Transverse colon (tissue), 4 donors: Measurements from ENCODE around the gene CTSD. TPM values are rescaled to one million over a fixed set of nuclear protein-coding genes. Genes with fewer than 3 reads are reported as not detected.

Source experiments
- DNase-seq: peaks from one replicate; pipeline ENCODE4 v3.0.0-alpha.2; 2019
- H3K27ac ChIP-seq, 4 donors: fragments of 200-600 bp; sonication (generic); 2 replicates each; pipeline ENCODE4 v1.5.1; 2016 to 2018; ENCODE audit warnings: inconsistent platforms in 4 of 4
- H3K27me3 ChIP-seq: fragments of 200-600 bp; sonication (generic); 2 replicates; pipeline ENCODE4 v1.5.1; 2017; ENCODE audit warnings: inconsistent platforms
- H3K36me3 ChIP-seq, 4 donors: fragments of 200-600 bp; sonication (generic); 2 replicates each; pipeline ENCODE4 v1.5.1; 2017 to 2019; ENCODE audit warnings: inconsistent platforms in 4 of 4
- H3K4me1 ChIP-seq, 4 donors: fragments of 200-600 bp; sonication (generic); 2 replicates each; pipeline ENCODE4 v1.5.1; 2017 to 2020; ENCODE audit warnings: inconsistent platforms in 4 of 4
- H3K4me3 ChIP-seq, 4 donors: fragments of 200-600 bp; sonication (generic); 1 replicate in 1 of 4; 2 replicates in 3 of 4; pipeline versions ENCODE4 v1.5.1 to v1.6.1; 2017 to 2019; ENCODE audit warnings: inconsistent platforms in 4 of 4
- H3K9me3 ChIP-seq, 2 donors: fragments of 200-600 bp; sonication (generic); 2 replicates each; pipeline ENCODE4 v1.5.1; 2017 to 2019; ENCODE audit warnings: inconsistent platforms in 2 of 2
- EP300 ChIP-seq: sonication (generic); formaldehyde crosslinking; IDR thresholded peaks from one replicate; pipeline ENCODE4 v1.6.1; 2017; ENCODE audit warnings: antibody characterized with exemption, low read depth
- POLR2A ChIP-seq: fragments of 450-650 bp; IDR thresholded peaks from one replicate; pipeline ENCODE4 v1.6.1; 2016; ENCODE audit warnings: antibody characterized with exemption, mild to moderate bottlenecking, moderate library complexity
- POLR2AphosphoS5 ChIP-seq, 3 donors: sonication (generic); formaldehyde crosslinking; IDR thresholded peaks; one replicate each; pipeline ENCODE4 v1.6.1; 2016; ENCODE audit warnings: antibody characterized with exemption in 3 of 3
- WGBS, 2 donors: methylation state at CpG; one replicate each; pipeline ENCODE4 v1.1.5; 2018; ENCODE audit warnings: low coverage in 1 of 2; 5-methylcytosine and 5-hydroxymethylcytosine counted together
- in situ Hi-C, 4 donors: fragments of 200-750 bp; cut with MboI; loops; one replicate each; pipeline versions ENCODE4 v1.15.0 to v1.15.1; 2017; ENCODE audit warnings: low sequenced_read_pairs in 3 of 4, low pct_ligation_motif_present in 1 of 4, low pct_unique_long_range_greater_than_20kb in 1 of 4
- intact Hi-C: fragments of 100-400 bp; cut with DNase I; formaldehyde crosslinking; loops from one replicate; pipeline ENCODE4 v1.15.1; 2023; ENCODE audit warnings: low total_unique reads
- total RNA-seq, 4 donors: library from RNA; depleted of rRNA; stranded (reverse); fragments of >200 nt; gene quantifications; one replicate each; pipeline ENCODE4 v1.1.0, GENCODE V29; 2016
- TF ChIP-seq, protein P1 (sequence below), 5 experiments: fragments of 200-600 bp in 3 of 5; fragments of 450-650 bp in 2 of 5; sonication (generic) in 3 of 5; IDR thresholded peaks; 1 replicate in 2 of 5; 2 replicates in 3 of 5; pipeline ENCODE4 v1.5.1; 2016 to 2017; ENCODE audit warnings: antibody characterized with exemption in 5 of 5, inconsistent platforms in 3 of 5, mild to moderate bottlenecking in 2 of 5, moderate library complexity in 1 of 5

Gene CTSD
- total RNA-seq, 4 donors from 2014 or later, result 548 to 1,794 (median 1,176) TPM

DNA sequence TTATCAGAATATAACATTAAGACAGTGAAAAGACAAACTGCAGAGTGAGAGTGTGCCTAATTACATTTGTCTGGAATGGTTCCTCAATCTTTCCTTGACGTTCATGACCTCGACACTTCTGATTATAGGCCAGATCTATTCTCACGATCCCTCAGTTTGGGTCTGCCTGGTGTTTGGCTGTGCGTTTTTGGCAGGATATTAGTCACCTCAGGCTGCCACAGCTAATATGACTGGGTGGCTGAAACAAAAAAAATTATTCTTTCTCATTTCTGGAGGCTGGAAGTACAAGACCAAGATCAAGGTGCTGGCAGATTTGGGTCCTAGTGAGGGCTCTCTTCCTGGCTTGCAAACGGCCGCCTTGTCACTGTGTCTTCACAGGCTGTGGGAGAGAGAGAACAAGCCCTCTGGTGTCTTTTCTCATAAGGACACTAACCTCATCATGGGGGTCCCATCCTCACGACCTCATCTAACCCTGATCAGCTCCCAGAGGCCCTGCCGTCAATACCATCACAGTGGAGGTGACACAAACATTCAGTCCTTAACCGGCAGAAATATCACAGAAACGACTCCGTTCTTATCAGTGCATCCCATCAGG is 36.5 kb downstream of the CTSD start:
- intact Hi-C loops, result no loop called here
- peaks cover 78% of the 10 kb centered on the region for H3K27me3 ChIP-seq
- TF ChIP-seq POLR2A, result no peak
- TF ChIP-seq POLR2AphosphoS5 (IDR thresholded peaks at IDR 0.05), result no peak
- no peak for TF ChIP-seq EP300
- TF ChIP-seq, protein P1, sequence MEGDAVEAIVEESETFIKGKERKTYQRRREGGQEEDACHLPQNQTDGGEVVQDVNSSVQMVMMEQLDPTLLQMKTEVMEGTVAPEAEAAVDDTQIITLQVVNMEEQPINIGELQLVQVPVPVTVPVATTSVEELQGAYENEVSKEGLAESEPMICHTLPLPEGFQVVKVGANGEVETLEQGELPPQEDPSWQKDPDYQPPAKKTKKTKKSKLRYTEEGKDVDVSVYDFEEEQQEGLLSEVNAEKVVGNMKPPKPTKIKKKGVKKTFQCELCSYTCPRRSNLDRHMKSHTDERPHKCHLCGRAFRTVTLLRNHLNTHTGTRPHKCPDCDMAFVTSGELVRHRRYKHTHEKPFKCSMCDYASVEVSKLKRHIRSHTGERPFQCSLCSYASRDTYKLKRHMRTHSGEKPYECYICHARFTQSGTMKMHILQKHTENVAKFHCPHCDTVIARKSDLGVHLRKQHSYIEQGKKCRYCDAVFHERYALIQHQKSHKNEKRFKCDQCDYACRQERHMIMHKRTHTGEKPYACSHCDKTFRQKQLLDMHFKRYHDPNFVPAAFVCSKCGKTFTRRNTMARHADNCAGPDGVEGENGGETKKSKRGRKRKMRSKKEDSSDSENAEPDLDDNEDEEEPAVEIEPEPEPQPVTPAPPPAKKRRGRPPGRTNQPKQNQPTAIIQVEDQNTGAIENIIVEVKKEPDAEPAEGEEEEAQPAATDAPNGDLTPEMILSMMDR (IDR thresholded peaks at IDR 0.05), result no peak
- no peaks in the 10 kb centered on the region for H3K9me3 ChIP-seq
- WGBS, 2 donors, result 54 to 55% methylated on average over 8 to 11 of the region's 11 CpGs
- in situ Hi-C loops, result no loop called here
- no peak overlapping the region for H3K27ac ChIP-seq
- no peak for DNase-seq
- no peaks in the 10 kb centered on the region for H3K36me3 ChIP-seq
- no peak overlapping the region for H3K4me3 ChIP-seq
- H3K4me1 ChIP-seq, result no peaks in the 10 kb centered on the region

DNA sequence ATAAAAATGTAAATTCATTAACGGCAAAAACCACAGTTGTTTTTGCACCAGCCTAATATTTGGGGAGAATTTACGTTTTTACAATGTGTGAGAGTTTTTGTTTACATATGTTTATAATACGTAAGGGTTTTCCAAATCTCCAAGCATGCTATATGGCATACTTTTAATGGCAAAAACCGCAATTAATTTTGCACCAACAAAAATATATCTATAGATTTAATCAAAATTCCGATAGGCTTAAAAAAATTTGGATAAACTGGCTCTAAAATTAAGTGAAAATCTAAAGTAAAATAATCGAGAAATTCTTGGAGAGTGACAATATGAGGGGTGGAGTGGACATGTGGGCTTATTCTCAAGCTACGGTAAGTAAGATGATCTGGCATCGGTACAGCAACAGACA is 43.9 kb downstream of the CTSD start:
- Histone ChIP-seq H3K27ac (no peak overlapping the region), H3K9me3 (no peaks in the 10 kb centered on the region), H3K27me3 (peaks cover 47% of the 10 kb centered on the region), H3K4me3 (no peak overlapping the region), H3K36me3 (no peaks in the 10 kb centered on the region), H3K4me1 (no peaks in the 10 kb centered on the region)
- in situ Hi-C loops (loop anchor here in 2 of 4 donors (25.0 kb wide), 2 partner anchors 93 to 443 kb away; partner anchors contain the start of genes INS (in 1 of the 2) and TH (in 1 of the 2)), intact Hi-C loops (no loop called here)
- no peak for DNase-seq
- WGBS, 2 donors, result 59 to 64% methylated on average over 8 of the region's 8 CpGs
- TF ChIP-seq POLR2A, result no peak
- TF ChIP-seq, protein P1 (IDR thresholded peaks at IDR 0.05), result no peak

DNA sequence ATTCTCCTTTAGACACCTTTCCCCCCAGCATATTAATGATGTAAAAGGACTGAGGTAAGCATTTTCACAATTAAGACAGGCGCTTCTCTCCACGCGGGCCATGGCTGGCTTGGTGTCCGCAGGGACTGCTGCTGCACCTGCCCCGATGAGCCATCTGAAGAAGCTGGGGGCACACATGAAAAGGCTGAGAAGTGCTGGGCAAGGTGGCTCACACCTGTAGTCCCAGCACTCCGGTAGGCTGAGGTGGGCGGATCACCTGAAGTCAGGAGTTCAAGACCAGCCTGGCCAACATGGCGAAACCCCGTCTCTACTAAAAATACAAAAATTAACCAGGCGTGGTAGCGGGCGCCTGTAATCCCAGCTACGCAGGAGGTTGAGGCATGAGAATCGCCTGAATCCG is 45.4 kb downstream of the CTSD start:
- 93% methylated on average over 15 of the region's 15 CpGs; no CpG with 5 or more reads in 1 of the 2 donors for WGBS, 2 donors
- DNase-seq, result no peak
- Histone ChIP-seq H3K36me3 (no peaks in the 10 kb centered on the region), H3K4me1 (no peaks in the 10 kb centered on the region), H3K4me3 (no peak overlapping the region), H3K9me3 (no peaks in the 10 kb centered on the region), H3K27me3 (peaks cover 32% of the 10 kb centered on the region), H3K27ac (no peak overlapping the region)
- TF ChIP-seq EP300, result no peak
- TF ChIP-seq POLR2AphosphoS5 (IDR thresholded peaks at IDR 0.05), result no peak
- no peak for TF ChIP-seq POLR2A
- TF ChIP-seq, protein P1 (IDR thresholded peaks at IDR 0.05), result no peak
- in situ Hi-C loops, result loop anchor here in 2 of 4 donors (25.0 kb wide), 2 partner anchors 94 to 444 kb away; partner anchors contain the start of genes INS (in 1 of the 2) and TH (in 1 of the 2)
- intact Hi-C loops, result no loop called here

DNA sequence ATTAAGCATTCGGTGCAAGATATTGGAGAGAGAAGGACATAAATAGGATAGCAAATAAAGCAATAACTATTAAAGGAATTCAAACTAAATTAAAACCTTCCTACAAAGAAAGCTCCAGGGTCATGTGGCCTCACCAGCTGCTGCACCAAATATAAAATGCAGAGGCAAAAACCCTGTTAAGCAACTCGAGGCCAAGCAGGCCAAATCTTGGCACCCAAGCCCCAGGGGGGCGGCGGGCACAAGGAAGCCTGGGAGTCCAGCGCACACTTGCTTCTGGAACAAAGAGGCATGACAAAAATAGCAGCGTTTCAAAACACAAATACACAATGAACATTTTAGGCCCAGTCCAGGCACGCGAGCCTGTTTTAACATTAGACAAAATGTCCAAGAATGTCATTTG is 46.0 kb downstream of the CTSD start:
- DNase-seq, result no peak
- H3K36me3 ChIP-seq, result no peaks in the 10 kb centered on the region
- H3K4me1 ChIP-seq, result no peaks in the 10 kb centered on the region
- TF ChIP-seq, protein P1 (IDR thresholded peaks at IDR 0.05), result no peak
- no peak for TF ChIP-seq POLR2A
- no peaks in the 10 kb centered on the region for H3K9me3 ChIP-seq
- no peak overlapping the region for H3K27ac ChIP-seq
- intact Hi-C loops (no loop called here), in situ Hi-C loops (loop anchor here in 2 of 4 donors (25.0 kb wide), 2 partner anchors 95 to 445 kb away; partner anchors contain the start of genes INS (in 1 of the 2) and TH (in 1 of the 2))
- no peak overlapping the region for H3K4me3 ChIP-seq
- H3K27me3 ChIP-seq, result peaks cover 29% of the 10 kb centered on the region
- WGBS, 2 donors, result 79 to 84% methylated on average over 4 to 8 of the region's 8 CpGs
